GM12874 (cell line): ENCODE results near the gene USP47.

Experiments
- CTCF ChIP-seq: IDR thresholded peaks from 2 replicates; pipeline ENCODE4 v1.5.1; 2011; ENCODE audit warnings: low read depth, mild to moderate bottlenecking, control low read depth, low read length, moderate library complexity; ENCODE audit not compliant: insufficient read depth

Gene USP47

GRCh38 chr11:11841723-11842420 is at the start of gene USP47:
Gene USP47, plus strand, starts transcription at chr11:11841972. Its CDS starts 214 bp downstream, at chr11:11842186.
- peak; percentile 56 for TF ChIP-seq CTCF

- TF ChIP-seq CTCF = no peak
Measured at GRCh38 chr11:11793073-11793472, 48.7 kb upstream of the USP47 start.

GRCh38 chr11:11798586-11799438 is 43.0 kb upstream of the USP47 start:
- peak; percentile 81 for TF ChIP-seq CTCF

GRCh38 chr11:11805228-11805627 is 36.5 kb upstream of the USP47 start:
- TF ChIP-seq CTCF = no peak

GRCh38 chr11:11806074-11806473 is 35.7 kb upstream of the USP47 start:
- TF ChIP-seq CTCF = no peak

GRCh38 chr11:11806586-11806985 is 35.2 kb upstream of the USP47 start:
- no peak for TF ChIP-seq CTCF
